Activated CD8-positive, alpha-beta memory T cell treated with anti-CD3 and anti-CD28 coated beads for 48 hours (primary cell): ENCODE measurements around the gene GH2.

Source experiments
- DNase-seq, 3 experiments: peaks; one replicate each; pipeline ENCODE4 v3.0.0-alpha.2; 2020; ENCODE audit warnings: low read depth in 2 of 3, low spot score in 2 of 3

GH2 gene

DNA sequence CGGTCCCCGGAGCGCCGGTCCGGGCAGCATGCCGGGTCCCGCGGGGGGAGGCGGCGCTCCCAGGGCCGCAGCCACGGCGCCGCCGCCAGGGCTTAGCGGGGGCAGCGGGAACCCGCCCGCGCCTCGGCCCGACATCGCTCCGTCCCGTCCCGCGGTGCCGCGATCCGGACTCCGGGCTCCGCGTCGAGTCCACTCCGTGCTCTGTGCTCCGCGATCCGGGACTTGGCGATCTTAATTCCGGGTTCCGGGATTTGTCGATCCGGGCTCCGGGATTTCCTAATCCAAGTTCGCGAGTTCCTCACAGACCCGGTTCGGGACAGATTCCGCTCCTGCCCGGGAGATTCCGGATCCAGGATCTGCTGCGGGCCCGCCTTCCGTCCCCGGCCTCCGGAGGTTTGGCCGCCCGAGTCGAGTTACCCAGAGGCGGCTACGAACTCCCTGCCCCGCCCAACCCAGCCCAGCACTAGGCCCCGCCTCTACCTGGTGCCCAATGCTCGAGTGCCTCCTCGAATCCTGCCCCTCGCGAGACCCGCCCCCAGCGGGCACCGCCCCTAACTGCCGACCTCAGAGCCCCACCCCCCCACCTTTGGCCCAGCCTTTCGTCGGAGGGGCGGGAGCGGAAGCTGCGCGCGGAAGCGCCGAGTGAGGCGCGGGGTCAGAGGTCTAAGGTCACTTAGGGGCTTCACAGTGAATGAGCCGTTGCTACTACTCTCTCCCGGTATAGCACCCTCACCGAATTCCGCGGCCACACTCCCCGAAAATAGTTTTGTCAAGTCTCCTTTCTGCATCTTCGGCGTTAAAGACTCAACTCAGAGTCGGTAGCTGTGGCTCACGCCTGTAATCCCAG, 39.0 kb downstream of the GH2 start, which contains the start of gene SMARCD2:
TSS of gene SMARCD2 (minus strand) at position 146 of the 847 bp plus-strand sequence. CDS start at position 135, 11 bp downstream.
- peak; percentile 93 to 97 (median 96) for DNase-seq

DNA sequence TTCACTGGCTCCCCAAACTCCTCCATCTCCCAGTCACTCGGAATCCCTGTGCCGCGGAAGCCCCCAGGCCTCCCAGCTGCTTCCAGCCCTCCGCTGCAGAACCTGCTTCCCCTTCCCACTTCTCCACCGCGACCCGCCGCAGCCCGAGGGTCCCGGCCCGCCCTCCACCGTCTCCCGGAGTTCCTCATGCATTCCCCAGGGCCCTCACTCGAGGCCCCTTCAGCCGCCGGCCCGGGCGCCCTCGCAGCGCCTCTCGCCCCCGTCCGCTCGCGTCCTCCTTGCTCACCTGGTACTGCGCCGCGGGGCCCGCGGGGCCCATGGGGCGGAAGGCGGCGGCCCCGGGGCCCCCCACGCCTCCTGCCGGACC, 39.6 kb downstream of the GH2 start:
- DNase-seq, result no peak

DNA sequence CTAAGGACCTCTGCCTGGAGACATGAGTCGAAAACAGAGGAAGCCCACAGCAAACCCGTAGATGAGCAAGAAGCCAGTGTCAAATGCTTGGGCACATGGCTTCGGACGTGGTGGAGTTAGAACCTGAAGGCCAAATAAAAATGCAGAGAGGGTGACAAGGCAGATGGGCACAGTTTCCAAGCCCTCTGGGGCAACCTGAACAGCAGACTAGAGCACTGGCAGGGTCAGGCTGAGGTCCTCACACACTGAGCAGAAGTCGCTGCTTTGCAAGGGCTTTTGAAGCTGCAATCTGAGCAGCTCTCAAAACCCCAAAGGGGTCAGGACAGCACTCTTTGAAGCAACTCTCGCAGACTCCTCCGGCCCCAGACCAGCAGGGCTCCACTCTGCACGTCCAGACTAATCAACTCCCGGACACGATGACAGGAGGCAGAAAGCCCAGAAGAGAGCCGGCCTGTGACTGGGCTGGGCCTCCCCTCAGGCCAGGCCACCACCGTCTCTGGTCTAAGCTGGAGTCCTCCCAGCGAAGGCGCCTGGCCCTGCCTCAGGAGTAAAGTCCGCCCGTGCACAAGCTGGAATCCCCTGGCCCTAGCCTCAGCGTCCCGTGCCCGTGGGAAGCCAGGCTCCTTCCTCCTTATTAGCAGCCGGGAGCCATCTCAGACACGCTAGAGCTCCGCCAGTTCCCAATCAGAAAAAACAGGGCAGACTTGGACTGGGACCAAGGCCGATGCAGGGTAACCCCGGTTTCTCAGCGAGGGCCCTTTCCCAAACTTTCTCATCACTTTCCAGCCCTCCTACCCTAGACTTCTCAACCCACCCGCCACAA, 40.2 kb downstream of the GH2 start:
- no peak for DNase-seq

DNA sequence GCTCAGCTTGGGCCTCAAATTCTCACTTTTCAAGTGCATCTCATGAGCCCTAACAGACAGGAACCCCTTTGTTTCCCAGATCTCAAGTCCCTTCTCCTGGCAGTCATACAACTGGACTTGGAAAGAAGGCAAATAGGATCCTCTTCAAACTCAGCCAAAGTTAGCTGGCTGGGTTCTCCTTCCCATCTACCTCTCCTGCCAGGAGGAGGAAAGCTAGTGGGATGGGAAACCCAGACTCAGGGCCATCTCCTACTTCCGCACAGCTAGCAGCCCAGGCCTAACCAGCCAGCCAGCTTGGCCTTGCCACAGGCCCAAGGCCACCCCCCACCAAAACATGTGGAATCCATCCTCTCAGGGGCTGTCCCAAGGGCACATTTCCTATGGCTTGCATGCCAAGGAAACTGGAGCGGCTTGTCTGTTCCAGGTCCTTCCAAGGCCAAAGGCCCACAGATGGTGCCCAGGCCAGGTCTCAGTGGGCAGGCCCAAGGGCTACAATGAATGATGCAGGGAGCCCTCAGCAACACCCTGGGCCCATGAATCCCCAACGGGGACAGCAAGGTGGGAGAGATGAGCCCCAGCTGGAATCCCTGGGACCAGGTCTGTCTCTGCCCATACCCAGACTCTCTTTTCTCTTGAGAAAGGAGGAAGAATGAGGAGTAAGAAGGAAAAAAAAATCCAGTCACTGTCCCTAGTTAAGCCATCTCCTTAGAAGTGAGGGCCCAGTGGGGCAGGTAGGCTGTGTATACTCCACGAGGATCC, 41.0 kb downstream of the GH2 start:
- DNase-seq, result no peak

DNA sequence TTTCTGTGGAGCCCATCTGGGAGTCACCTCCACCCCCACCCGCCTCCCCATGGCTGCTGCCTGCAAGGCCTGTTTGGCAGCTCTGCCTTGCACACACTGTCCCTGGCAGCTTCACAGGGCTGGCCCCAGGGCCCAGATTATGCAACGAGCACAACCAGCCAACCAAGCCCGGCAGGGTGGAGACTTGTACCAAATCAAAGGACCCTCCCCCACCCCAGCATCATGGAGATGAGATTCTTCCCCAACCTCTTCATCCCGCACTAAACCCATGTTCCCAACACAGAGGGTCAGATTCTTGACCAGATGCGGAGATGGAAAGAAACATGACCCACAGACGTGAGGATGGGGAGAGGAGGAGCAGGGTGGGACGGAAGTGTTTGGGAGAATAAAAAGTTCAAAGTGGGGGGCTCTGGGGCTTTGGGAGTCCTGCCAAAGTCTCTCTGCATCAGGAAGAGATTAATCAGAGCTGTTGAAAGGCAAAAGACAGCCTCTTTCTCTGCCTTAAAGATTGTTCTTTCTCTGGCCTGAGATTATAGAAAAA, 43.0 kb downstream of the GH2 start:
- DNase-seq, result no peak

DNA sequence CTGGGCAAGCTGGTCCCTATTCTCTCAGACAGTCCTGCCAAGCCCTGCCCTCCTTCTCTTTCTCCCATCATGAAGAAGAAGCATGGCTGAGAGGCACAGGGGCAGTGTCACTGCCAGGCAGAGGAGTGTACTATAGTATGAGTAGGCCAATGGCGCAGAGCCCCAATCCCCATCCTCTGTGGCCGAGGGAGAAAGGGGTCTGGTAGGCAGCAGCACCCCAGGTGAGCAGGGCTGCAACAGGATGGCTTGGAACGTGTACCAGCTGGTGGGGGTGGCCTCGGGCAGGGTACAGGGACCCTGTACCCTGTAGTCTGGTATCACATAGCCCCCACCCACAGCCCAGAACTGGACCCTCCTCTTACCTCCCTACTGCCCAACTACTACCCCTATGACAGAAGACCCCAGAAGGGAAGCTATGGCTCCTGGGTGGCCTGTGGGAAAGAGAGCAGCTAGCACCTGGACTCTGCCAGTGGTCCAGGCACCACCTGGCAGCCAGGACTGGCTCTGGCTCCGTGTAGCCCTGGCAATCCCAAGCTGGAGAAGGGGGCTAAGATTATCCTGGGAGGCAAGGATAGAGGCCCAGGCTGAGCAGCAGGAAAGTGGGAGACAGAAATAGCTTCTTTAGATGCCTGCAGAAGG, 43.7 kb downstream of the GH2 start:
- no peak for DNase-seq

DNA sequence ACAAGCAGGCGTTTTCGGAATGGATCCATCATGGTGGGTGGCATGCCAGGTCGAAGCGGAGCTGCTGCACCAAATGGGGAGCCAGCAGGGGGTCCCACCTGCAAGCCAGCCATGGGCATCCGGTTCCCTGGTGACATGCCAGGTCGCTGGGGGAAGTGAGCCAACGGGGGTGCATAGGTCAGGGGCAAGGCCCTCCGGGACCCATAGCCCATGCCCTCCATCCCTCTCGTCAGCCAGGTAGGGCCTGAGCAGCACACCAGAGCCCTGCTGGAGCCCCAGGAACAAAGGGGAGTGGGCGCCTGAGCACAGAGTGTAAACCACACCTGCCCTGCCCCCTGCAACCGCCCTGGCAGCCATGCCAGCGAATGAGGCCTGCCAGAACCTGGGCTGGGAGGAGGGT, 44.3 kb downstream of the GH2 start:
- DNase-seq, result no peak

DNA sequence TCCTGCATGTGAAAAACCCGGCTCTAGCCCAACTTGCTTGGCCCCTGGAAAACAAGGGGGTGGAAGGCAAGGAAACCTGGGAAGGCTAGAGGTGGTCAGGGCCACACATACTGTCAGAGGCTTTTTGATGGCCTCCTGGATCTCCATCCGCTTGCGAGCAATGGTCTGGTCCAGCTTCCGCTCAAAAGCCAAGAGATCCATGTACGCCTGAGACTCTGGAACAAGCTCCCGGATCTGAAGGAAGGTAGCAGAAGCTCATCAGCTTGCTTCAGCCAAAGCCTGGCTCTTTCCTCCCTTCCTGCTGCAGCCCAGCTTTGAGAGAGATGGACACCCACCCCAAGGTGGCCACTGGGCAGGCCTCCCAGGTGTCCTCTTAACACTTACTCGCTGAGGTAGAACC, 44.9 kb downstream of the GH2 start:
- no peak for DNase-seq

DNA sequence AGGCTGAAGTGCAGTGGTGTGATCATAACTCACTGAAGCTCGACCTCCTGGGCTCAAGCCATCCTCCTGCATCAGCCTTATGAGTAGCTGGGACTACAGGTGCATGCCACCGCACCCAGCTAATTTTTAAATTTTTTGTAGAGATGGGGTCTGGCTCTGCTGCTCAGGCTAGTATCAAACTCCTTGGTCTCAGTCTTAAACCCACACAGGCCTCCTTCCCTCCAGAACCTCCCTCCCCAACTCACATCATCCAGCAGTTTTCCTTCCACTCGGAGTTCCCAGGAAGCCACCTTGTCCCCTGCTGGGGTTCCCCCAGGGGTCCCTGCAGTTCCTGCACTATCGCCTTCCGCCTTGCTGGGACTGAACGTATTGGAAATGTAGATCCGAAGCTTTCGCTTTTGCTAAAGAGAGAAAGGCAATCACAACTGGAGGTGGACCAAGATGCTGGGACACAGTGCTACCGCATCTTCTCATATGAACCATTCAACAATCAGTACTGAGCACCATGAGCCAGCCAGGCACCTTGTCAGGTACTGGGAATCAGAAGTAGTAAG, 46.5 kb downstream of the GH2 start:
- DNase-seq, result no peak

DNA sequence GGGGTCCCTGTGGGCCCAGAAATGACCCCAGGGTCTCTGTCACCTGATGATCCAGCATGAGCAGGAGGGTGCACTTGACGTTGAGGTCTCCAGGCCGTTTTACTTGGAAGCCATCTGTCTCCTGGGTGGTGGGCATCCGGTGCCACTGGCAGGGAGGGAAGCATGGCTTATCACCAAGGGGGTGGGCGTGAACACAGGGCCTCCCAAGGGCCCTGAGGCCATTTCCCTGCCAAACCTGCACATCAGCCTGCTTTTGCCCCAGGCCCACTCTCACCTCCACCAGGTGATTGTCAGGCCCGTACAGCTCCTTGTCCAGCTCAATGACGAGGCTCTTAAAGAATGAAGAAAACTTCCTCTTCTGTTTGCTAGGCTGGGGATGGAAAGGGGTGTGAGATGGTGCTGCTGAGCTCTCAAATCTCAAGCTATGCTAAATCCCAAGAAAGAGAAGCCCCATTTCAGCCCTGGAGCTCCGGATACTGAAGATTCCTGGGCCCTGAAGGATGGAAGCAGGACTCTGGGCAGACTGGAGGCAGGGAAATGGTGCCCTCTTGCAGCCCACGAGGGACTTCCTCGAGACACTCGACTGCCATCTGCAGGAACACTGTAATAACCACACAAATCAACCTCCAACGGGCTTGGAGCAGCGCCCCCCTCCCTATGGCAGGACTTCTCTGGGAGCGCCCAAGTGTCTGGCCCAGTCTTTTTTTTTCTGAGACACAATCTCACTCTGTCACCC, 47.1 kb downstream of the GH2 start:
- no peak for DNase-seq

DNA sequence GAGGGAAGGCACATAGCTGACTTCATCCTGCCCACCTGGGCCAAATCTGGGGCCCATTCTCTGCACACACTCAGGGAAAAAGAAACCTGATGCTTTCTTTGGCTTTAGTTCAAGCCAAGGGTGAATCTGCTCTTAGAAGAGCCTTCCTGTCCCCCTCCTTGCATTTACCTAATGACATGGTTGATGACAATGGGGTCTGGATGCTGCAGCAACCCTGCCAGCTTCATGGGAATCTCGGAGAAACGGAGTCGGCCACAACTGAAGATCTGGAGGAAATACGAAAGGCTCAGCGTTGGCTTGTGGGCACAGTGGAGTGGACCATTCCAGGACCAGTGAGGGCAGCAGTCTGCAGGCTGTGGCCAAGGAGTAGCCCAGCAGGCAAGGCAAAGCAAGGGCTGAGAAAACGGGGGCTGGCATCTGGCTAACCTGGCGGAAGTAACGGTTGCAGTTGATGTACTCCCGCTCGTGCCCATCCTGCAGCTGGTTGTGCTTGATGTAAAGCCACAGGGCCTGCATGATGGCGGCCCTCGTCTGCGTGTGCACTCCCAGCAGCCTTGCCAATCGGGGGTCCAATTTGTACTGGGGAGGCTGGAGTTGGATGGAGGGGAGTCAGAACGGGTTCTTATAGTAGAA, 47.9 kb downstream of the GH2 start:
- no peak for DNase-seq

DNA sequence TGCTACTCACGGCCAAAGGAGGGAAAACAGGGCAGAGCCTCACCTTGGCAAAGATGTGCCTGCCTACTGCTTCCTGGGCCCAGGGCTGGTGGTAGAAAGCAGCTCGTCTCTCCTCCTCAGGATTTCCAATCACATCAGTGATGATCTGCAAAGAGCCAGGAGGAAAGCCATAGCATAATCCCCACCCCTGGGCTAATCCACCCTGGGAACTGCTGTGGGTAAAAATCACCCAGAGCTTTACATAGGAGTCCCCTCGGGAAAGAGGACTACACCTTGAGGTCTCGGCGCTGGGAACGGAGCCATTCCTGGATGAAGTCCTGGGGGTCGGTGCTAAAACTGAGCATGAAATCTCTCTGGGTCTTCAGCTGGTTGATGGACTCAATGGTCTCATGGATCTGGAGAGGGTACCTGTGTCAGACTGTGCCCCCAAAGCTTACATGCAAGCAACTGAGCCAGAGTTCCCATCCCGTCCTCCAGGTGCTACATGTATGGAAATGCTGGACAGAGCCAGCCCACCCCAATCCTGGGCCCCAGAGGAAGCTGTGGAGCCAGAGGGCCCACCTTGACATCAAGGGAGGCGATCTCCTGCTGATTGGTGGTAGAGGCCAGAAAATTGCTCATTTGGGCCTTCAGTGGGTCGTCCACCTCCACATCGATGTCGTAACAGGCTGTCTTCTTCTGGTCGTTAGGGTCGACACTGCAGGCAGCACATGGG, 48.6 kb downstream of the GH2 start:
- DNase-seq, result no peak

DNA sequence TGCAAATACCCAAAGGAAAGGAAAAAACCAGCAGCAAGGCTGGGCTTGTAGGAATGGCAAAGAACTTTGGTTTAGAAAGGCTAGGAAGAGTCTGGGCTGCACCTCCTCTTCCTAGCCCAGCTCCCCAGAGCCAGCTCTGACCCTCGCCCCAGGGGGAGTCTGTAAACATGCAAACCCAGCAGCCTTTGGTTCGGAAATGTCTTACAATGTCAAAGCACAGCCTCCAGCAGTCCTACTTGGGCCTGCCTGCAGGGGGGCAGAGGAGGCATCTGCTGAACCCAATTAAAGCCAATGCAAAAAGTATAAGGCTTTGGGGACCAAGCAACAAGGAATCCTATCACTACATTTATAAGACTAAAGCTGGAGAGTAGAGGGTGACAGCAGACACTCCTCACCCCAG, 49.3 kb downstream of the GH2 start:
- DNase-seq, result no peak

DNA sequence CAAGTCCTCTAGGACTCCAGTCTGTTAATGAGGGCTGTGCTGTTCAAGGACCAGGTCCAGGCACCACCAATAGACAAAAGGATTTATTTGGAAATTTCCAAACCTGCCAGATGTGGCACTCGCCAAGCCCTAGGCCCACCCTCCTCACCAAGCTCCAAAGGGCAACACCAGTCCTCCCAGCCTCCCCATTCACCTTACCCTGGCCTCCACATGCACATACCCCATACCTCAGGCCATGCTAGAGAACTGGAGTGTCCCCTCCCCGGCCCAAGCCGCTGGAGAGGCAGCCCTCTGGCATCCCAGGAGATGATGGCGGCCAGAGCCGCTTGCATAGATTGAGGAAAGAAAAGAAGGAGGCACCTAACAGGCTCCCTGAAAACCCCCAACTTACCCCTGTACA, 49.7 kb downstream of the GH2 start:
- no peak for DNase-seq

DNA sequence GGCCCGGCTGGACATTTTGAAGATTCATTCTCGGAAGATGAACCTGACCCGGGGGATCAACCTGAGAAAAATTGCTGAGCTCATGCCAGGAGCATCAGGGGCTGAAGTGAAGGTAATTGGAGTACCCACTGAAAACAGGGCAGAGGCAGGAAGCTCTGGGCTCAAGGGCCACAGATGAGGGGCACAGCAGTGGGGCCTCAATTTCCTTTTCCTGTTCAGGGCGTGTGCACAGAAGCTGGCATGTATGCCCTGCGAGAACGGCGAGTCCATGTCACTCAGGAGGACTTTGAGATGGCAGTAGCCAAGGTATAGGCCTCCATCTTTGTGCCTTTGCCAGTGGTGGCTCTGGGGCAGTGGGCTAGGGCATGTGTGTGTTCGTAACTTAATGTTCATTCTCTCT, 50.2 kb downstream of the GH2 start:
- DNase-seq, result no peak

DNA sequence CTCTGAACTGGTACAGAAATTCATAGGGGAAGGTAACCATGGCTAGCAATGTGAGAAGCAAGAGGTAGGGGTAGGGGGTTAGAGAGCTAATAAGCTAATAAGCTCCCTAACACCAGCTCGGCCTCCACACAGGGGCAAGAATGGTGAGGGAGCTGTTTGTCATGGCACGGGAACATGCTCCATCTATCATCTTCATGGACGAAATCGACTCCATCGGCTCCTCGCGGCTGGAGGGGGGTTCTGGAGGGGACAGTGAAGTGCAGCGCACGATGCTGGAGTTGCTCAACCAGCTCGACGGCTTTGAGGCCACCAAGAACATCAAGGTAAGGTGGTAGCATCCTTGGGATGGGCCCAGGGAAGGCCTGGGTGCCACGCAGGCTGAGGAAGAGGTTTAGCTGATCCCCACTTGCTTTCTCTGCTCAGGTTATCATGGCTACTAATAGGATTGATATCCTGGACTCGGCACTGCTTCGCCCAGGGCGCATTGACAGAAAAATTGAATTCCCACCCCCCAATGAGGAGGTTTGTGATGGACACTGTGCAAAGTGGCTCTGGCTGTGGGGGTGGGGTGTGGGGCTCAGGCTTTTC, 50.7 kb downstream of the GH2 start:
- no peak for DNase-seq

DNA sequence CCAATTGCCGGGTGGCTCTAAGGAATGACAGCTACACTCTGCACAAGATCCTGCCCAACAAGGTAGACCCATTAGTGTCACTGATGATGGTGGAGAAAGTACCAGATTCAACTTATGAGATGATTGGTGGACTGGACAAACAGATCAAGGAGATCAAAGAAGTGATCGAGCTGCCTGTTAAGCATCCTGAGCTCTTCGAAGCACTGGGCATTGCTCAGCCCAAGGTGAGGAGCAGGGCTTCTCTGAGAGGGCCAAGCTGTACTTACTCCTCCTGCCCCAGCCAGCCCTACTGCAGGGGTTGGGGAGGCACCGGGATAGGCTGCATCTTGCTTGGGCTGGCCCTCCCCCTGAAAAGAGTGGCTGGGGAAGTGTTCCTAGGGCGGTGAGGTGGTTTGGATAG, 51.5 kb downstream of the GH2 start:
- no peak for DNase-seq
